HG03378 (cell line): Measurements from ENCODE around the gene HEXA.
"Not testable (repeated sequence)": the region's sequence is repeated elsewhere in the genome, so short reads cannot be mapped to it uniquely, and the experiment has no call there.

Source experiments
- ATAC-seq: cut with Tn5 transposase; IDR thresholded peaks from one replicate; pipeline ENCODE4 v1.9.1; 2021; ENCODE audit warnings: mild to moderate bottlenecking, moderate library complexity; ENCODE audit not compliant: unreplicated experiment

The HEXA gene

GRCh38 chr15:72375846-72376581, at the start of gene HEXA:
HEXA (minus strand) TSS chr15:72376014; CDS start chr15:72375972, 42 bp downstream.
- ATAC-seq, result peak; percentile 61

- no peak for ATAC-seq
These were observed 47.4 kb upstream of the HEXA start for GRCh38 chr15:72423256-72423655.

GRCh38 chr15:72421484-72421883, 45.7 kb upstream of the HEXA start:
- no peak for ATAC-seq

- no peak for ATAC-seq
These were observed 44.8 kb upstream of the HEXA start for GRCh38 chr15:72420576-72420975.

DNA sequence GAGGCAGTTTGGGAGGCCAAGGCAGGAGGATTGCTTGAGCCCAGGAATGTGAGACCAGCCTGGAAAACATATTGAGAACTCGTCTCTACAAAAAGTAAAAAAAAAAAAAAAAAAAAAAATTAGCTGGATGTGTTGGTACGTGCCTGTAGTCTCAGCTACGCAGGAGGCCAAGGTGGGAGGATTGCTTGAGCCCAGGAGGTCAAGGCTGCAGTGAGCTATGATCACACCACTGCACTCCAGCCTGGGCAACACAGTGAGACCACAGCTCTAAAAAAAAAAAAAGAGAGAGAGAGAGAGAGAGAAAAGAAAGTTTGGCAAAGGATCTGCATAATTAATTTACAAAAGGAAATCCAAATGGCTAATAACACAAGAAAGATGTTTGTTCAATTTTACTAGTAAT, 44.0 kb upstream of the HEXA start:
- ATAC-seq, result not testable (repeated sequence)

DNA sequence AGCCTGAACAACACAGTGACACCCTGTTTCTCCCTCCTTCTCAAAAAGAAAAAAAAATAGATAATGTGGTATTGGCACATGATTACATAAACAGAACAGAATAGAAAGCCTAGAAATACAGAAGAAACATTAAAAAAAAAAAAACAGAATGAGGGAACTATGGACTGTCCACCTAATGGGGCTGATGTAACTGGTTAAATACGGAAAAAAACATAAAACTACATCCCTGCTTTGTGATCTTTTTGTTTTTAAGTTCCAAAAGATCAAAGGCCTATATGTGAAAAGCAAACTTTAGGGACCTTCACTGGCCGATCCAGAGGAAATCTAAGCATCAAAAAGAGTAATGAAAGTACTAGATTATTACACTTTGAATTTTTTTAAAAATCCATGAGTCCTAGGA, 39.5 kb upstream of the HEXA start:
- ATAC-seq, result no peak

- not testable (repeated sequence) for ATAC-seq
These were observed 37.5 kb upstream of the HEXA start for GRCh38 chr15:72413337-72413736.

DNA sequence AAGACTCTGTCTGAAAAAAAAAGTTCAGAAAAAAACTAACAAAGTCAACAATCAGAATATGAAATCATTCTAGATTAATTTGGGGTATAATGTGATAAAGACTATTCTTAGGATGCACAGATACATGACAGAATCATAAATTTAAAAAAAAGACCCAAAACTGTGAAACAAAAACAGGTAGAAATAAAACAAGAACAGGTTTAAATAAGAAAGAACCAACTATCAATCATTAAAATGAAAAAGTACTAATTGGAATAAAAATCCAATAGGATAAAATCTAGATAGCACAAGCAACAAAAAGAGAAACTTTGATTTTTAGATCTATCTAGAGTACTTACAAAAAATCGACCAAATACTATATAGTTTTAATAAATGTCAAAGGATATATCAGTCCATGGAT, 35.7 kb upstream of the HEXA start:
- ATAC-seq, result no peak

DNA sequence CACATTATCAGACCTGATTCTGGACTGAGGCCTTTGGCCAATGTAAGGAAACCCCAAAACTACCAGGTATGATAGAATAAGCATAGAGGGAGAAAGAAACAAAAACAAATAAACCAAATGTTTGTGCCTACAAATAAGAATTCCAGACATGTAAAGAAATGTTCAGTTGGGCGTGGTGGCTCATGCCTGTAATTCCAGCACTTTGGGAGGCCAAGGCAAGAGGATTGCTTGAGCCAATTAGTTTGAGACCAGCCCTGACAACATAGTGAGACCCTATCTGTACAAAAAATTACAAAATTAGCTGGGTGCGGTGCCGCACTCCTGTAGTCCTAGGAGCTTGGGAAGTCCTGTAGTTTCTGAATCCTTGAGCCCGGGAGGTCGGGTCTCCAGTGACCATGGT, 35.3 kb upstream of the HEXA start:
- no peak for ATAC-seq

- no peak for ATAC-seq
These were observed 31.1 kb upstream of the HEXA start for GRCh38 chr15:72406936-72407335.

DNA sequence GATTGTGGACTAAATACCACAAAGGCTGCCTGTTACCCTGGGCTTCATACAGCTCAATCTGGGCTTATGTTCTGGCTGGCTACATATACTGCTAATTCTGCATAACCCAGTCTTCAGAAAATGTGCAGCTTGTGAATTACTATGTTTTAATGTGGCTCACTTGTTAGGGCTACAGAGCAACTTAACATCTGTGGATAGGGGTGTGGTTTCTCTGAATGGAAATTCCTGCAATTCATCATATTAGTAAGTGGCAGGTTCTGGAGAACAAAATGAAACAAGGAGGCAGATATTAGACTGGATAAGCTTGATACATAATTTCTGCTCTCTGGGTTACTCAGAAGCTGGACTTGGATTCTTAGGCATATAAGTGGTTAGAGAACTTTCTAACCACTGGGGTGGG, 29.0 kb upstream of the HEXA start:
- ATAC-seq, result no peak

DNA sequence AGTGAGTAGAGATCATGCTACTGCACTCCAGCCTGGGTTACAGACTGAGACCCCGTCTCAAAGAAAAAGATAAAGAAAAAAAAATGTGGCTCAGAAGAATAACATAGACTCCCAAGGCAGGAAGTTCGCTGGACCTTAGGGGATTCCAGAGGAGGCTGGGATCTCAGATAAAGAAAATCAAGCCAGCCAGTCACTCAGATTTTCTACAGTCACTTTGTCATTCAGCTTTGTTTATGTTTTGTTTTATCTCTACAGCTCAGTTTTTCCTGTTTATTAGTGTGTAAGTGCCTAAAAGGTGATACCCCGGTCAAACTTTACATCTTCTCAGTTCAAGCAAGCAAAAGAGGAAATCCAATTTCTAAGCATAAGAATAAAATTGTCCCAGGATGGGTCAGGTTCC, 28.5 kb upstream of the HEXA start:
- no peak for ATAC-seq

DNA sequence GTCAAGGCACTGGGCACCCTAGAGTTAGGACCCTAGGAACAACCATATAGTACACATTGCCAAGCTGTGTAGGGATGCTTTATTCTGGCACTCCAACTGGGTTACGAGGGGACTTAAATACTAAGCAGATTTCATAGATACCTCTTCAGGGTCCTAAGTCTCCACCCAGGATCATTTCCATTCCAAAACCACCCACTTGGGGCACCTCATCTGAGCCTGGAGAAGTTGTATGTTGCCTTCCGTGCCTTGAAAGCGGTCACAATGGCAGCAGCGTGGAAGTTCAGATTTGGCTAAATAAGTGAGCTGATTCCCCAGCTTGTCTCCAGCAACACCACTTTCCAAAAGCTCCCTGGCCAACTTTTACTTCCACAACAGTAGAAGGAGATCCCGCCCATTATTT, 26.9 kb upstream of the HEXA start:
- no peak for ATAC-seq

DNA sequence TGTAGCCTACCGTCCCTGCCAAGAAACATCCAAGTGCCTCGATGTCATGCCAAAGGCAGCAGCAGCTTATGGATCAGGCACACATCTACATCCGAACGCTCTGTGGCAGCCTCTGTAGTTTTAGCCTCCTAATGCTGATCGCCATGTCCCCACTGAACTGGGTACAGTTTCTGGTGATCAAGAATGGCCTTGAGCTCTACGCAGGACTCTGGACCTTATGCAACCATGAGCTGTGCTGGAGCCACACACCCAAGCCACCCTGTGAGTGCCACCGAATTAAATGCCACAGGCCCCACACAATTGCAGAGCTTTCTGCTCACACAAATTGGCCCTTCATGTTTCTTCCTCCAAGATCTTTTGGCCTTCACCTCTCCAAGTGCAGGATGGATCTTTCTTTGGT, 22.8 kb upstream of the HEXA start:
- no peak for ATAC-seq

DNA sequence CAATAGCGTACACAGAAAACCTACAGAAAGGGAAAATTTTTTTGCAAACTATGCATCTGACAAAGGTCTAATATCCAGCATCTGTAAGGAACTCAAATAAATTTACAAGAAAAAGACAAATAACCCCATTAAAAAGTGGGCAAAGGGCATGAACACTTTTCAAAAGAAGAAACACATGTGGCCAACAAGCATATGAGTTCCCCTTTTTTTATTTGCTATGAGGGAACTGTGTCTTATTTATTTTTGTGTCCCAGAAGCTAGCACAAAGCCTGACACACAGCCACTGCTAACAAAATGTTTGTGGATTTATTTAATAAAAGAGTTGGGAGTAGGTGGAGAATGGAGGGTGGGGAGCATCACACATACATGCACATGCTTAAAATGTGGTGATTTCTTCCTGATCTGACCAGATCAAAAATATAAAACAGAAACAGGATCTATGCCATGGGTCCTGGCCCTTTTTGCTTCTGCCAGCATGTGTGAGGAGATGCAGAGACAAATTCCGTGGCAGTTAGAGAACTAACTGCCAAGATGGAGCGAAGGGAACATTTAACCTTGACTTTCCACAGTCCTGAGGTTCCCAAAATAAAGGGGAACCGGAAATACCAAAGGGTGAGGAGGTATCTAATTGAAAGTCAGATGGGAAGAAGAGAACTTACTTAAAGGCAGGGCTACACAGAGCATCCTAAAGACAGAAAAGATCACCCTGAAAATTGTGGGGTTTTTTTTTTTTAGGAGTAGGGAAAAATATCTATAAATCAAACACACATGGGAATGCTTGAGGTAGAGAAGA, 22.2 kb upstream of the HEXA start, which contains the start of gene TMEM202:
Gene TMEM202 (plus strand): TSS at position 510 of the 793 bp plus-strand sequence. CDS start 22 bp downstream, at position 532.
- ATAC-seq, result no peak

DNA sequence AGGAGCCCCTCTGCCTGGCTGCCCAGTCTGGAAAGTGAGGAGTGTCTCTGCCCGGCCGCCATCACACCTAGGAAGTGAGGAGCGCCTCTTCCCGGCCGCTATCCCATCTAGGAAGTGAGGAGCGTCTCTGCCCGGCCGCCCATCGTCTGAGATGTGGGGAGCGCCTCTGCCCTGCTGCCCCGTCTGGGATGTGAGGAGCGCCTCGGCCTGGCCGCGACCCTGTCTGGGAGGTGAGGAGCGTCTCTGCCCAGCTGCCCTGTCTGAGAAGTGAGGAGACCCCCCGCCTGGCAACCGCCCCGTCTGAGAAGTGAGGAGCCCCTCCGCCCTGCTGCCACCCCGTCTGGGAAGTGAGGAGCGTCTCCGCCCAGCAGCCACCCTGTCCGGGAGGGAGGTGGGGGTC, 20.5 kb upstream of the HEXA start:
- not testable (repeated sequence) for ATAC-seq

DNA sequence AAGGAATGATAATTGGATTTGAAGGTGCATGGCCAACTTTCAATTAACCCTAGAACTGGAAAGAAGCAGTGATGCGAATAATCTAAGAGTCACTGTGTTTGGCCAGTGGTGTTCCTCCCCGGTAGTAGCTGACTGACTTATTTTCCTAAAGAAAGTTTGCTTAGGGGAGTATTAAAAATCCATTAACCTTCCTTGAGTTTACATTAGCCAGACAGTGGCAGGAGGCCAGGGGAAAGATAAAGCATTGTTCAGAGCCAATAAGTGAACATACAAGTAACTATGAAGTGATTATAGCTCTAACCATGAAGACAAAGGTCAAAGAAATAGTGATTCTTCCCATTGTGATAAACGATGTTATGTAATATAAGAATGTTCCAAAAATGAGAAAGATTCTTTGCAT, 13.4 kb upstream of the HEXA start:
- ATAC-seq, result no peak

GRCh38 chr15:72387741-72388140, 11.9 kb upstream of the HEXA start:
- ATAC-seq, result no peak

DNA sequence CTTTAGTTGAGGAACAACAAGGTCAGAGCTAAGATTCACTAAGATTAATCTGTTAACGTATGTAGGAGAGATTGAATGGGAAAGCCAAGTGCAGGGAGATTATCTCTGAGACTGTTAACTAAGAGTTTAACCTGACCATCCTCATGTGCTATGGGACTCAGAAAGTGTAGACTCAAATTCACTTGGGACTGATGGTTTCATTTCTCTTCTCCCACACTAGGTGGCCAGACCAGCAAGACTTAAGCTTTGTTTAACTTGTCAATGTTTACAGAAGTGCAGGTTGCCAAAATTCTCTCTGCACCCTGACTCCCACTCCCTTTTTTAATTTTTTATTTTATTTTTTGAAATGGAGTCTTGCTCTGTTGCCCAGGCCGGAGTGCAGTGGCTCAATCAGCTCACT, 6.3 kb upstream of the HEXA start:
- ATAC-seq, result no peak

DNA sequence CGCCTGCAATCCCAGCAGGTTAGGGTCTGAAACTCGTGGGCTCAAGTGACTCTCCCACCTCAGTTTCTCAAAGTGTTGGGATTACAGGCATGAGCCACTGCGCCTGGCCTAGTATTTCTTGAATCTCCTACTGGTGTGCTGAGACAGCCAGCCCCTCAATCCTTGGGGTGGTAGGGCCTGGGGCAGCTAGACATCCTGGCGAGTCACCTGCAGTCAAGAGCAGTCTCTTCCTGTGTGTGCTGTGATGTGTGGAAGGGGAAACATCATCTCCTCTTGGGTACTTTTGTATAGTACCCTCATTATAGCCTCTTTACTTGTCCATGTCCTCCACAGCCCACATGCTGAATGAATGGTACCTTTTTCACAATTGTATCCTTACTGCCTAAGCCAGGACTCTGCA, 4.9 kb upstream of the HEXA start:
- ATAC-seq, result no peak

GRCh38 chr15:72379856-72380430, 4.1 kb upstream of the HEXA start:
- ATAC-seq, result no peak

GRCh38 chr15:72379106-72379505, 3.3 kb upstream of the HEXA start:
- ATAC-seq, result not testable (repeated sequence)
